Epithelial cell of proximal tubule (primary cell): ENCODE results near the gene BACH2. TPM values are rescaled to one million over a fixed set of nuclear protein-coding genes. Genes with fewer than 3 reads are reported as not detected.

Source experiments
- DNase-seq: peaks from one replicate; pipeline ENCODE4 v3.0.0-alpha.2; 2011; ENCODE audit warnings: low read depth
- H3K4me3 ChIP-seq: 2 replicates; pipeline ENCODE4 v1.5.1; 2011; ENCODE audit warnings: low read depth, mild to moderate bottlenecking, low read length
- CTCF ChIP-seq: conservative IDR thresholded peaks from 2 replicates; pipeline ENCODE4 v1.5.1; 2012; ENCODE audit warnings: low read depth, mild to moderate bottlenecking, low read length
- total RNA-seq: library from RNA; depleted of rRNA; stranded (reverse); fragments of >200 nt; gene quantifications from 2 replicates; pipeline ENCODE4 v1.2.3, GENCODE V29; 2015

Gene BACH2
- total RNA-seq, 1 donor from 2014 or later = 0.69 TPM

GRCh38 chr6:90231798-90232197 is 64.8 kb downstream of the BACH2 start:
- DNase-seq = no peak
- TF ChIP-seq CTCF = no peak
- no peak overlapping the region for H3K4me3 ChIP-seq

- no peak for TF ChIP-seq CTCF
- no peak for DNase-seq
- no peak overlapping the region for H3K4me3 ChIP-seq
Measured at GRCh38 chr6:90231308-90231707, 65.3 kb downstream of the BACH2 start.

GRCh38 chr6:90230548-90231215 is 66.0 kb downstream of the BACH2 start:
- no peak for TF ChIP-seq CTCF
- DNase-seq = no peak
- no peak overlapping the region for H3K4me3 ChIP-seq

- no peak overlapping the region for H3K4me3 ChIP-seq
- no peak for TF ChIP-seq CTCF
- DNase-seq = no peak
Measured at GRCh38 chr6:90229331-90230010, 67.2 kb downstream of the BACH2 start.

- no peak for TF ChIP-seq CTCF
- DNase-seq = no peak
- no peak overlapping the region for H3K4me3 ChIP-seq
Measured at GRCh38 chr6:90227673-90228072, 69.0 kb downstream of the BACH2 start.

- TF ChIP-seq CTCF = no peak
- no peak for DNase-seq
- H3K4me3 ChIP-seq = no peak overlapping the region
Measured at GRCh38 chr6:90227213-90227612, 69.4 kb downstream of the BACH2 start.

- DNase-seq = no peak
- no peak overlapping the region for H3K4me3 ChIP-seq
- no peak for TF ChIP-seq CTCF
Measured at GRCh38 chr6:90226257-90226656, 70.4 kb downstream of the BACH2 start.
